HG03442 (cell line): ENCODE measurements around the gene PUDP.
A peak's percentile ranks its signal among the peaks of the same experiment; 100 is the strongest.

Experiments used
- ATAC-seq: cut with Tn5 transposase; IDR thresholded peaks from one replicate; pipeline ENCODE4 v1.9.1; 2021; ENCODE audit warnings: mild to moderate bottlenecking, moderate library complexity; ENCODE audit not compliant: unreplicated experiment

PUDP gene

DNA sequence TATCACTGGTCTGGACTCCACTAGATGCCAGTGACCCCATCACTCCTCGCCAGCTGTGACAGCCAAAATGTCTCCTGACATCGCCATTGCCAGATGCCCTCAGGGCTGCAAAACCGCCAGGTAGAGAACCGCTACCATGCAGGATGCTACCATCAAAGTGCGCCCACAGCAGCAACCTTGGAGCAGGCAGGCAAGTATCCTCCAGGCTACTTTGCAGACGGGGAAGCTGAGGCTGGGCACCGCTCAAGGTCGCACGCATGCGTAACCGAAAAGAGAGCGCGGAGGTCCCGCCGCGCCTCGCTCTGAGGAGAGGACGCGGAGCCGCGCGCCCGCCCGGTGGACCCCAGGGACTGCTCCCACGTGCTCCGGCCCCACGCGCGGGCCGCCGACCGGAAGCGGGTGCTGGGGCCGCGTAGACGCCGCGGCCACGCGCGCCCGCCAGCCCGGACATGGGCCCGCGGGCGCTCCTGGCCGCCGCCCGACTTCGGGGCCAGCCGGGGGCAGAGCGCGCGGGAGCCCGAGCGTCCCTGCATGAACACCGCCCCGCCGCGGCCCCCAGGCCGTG is 458 bp downstream of the PUDP start, which contains the start of gene STS:
Gene STS, plus strand, starts transcription at position 300 of the 565 bp plus-strand sequence. CDS start 105,488 bp downstream, outside the sequence.
- peak; percentile 30 for ATAC-seq

- ATAC-seq = peak; percentile 17
Measured at GRCh38 chrX:7146703-7147412, 1.1 kb downstream of the PUDP start.

- no peak for ATAC-seq
Measured at GRCh38 chrX:7146020-7146702, 1.8 kb downstream of the PUDP start.

GRCh38 chrX:7145454-7145853 is 2.5 kb downstream of the PUDP start:
- no peak for ATAC-seq

- ATAC-seq = no peak
Measured at GRCh38 chrX:7143941-7144525, 3.9 kb downstream of the PUDP start.

DNA sequence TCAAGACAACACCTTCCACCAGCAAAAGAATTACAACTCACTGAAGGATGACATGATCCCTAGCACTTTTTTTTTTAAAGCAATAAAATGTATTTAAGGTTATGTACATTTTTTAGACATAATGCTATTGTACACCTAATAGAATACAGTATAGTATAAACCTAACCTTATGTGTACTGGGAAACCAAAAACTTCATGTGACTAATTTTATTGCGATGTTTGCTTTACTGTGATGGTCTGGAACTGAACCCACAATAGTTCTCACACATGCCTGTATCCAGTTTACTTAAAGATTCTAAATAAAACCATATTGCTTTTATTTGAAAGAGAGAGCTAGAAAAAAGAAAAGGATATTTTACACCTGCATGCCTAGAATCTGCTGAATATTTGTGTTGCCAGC is 4.9 kb downstream of the PUDP start:
- no peak for ATAC-seq

- no peak for ATAC-seq
Measured at GRCh38 chrX:7139202-7140081, 8.5 kb downstream of the PUDP start.

DNA sequence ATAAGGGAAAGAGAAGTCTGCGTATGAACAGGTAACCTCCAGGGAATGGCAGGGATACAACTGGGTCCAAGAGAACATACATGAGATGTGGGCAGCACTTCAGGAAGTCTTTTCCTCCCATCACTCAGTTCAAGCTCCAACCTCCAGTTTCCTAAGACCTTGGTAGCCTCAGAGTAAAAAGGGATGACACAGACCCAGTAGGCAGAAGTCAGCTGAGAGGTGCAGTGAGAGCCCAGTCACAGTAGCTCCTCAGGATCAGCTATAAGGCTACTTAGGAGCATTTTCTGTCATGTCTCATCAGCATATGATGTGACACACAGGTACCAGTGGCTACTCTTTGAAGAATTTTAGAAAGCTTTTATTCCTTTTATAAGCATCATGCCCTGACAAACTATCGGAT is 13.0 kb downstream of the PUDP start:
- ATAC-seq = no peak

DNA sequence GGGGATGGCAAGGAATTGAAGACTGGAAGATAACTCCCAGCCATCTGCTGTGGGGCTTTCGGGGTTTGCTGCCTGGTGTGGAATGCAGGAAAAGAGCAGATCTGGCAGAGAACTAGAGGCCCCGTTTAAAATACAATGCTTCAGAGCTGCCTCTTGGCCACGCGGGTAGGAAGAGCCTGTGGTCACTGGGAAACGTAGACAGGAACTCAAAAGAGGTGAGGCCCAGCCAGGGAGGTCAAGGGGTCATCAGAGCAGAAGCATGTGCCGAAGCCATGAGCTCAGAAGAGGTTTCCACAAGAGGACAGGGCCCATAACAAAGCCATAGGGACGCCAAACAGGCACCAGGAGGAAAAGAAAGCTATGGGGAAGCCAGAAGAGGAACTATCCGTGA is 14.9 kb downstream of the PUDP start:
- ATAC-seq = peak; percentile 32

DNA sequence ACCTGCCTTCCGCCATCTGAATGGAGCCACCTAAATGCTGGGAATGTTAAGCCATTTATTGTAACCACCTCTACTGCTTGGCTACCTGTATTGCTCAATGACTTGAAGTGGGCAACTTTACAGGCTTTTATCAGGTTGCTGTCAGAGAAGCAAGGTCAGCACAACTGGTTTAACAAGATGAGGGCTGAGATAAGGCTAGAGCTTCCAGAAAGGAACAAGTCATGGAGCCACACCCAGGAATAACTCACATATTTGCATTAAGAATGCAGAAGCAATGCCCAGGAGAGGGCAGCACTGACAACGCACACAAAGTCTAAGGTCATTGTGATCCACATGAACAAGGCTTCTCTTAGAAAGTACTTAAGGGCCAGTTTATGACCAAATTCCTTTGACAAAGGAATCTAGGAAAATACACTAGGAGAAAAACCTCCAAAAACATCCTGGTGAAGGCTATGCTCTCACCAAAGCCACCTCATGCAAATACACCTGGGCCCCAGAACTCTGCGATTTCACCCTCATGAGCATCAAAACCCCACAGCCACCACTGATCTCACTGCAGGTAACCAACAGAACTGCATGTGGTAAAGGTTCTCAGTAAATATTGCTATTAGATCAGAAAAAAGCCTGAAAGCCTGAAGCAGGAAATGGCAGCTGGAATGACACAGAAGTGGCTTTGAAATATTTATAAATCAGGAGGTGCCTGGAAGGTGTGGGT is 15.5 kb downstream of the PUDP start:
- peak; percentile 72 for ATAC-seq

GRCh38 chrX:7131621-7132020 is 16.3 kb downstream of the PUDP start:
- ATAC-seq = no peak

- ATAC-seq = no peak
Measured at GRCh38 chrX:7127056-7127455, 20.9 kb downstream of the PUDP start.

DNA sequence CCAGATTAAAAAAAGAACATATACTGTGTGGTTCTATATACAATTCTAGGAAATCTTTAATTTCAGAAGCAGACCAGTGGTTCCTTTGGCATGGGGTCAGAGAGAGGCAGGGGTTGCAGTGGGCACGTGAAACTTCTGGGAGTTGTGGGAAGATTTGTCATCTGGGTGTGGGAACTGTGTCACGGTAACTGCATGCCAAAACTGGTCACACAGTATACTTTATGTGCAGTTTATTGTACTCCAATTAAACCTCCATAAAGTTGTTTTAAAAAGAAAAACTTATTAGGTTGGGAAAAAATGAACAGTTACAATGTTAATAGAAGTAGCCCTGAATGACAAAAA is 27.1 kb downstream of the PUDP start:
- ATAC-seq = no peak

GRCh38 chrX:7119950-7120877 is 27.7 kb downstream of the PUDP start:
- ATAC-seq = no peak

DNA sequence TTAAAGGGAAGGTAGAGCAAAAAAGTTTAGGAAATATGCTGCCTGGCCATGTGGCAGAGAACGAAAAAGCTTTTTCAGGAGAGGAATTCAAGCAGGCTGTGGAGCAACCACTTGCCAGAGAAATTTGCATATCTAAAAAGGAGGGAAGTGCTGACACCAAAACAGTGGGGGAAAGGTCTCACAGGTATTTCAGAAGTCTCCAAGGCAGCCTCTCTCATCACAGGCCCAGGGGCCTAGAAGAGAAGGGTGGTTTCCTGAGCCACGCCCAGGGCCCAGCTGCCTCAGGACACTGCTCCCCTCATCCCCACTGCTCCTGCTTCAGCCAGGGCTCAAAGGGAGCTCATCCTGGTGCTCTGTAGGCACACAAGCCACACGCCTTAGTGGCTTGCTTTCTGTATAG is 30.4 kb downstream of the PUDP start:
- ATAC-seq = no peak

GRCh38 chrX:7116081-7116480 is 31.9 kb downstream of the PUDP start:
- ATAC-seq = no peak

DNA sequence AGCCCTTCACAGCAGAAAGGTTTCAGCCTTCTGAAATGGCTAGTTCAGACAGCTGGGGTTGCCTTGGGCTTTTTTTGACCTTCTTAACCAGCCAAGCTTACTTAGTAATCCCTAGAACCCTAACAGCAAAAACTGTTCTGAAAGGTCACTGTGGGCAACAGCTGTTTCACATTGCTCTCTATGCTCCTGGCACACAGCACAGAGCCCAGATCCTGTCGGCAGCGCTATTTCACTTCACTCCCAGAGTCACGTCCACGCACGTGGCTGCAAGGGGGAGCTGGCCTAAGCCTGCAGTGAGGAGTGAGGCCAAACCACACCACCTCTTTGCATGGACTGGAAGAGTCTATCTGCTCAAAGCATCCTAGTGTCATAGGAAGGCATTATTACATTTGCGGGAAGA is 32.4 kb downstream of the PUDP start:
- ATAC-seq = peak; percentile 79

GRCh38 chrX:7112071-7112470 is 35.9 kb downstream of the PUDP start:
- ATAC-seq = no peak

DNA sequence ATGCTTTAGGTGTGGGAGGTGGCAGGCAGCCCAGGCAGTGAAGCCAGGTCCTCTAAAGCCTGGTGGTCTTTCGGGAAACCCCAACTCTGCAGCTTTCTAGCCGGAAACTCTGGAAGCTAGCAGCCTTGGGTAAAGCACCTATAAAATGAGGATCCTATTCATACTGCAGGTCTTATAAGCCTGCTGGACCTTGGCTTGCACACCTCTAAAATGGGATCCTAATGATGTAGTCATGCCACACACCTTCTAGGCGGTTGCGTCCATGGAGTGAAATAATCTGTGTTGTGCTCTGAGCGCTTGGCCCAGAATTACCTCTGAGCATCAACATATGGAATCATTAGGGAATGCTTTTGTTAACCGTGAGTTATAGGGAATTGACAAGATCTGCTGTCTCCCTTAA is 36.4 kb downstream of the PUDP start:
- ATAC-seq = no peak
